T-helper 9 cell (primary cell): ENCODE data around the gene PRM3.

Experiments used
- DNase-seq: peaks from one replicate; pipeline ENCODE4 v3.0.0-alpha.2; 2020

PRM3 gene

GRCh38 chr16:11242658-11243057 is 30.8 kb downstream of the PRM3 start:
- DNase-seq: no peak

- DNase-seq: no peak
Measured at GRCh38 chr16:11241480-11242204, 31.8 kb downstream of the PRM3 start.

- DNase-seq: no peak
Measured at GRCh38 chr16:11240636-11241473, 32.6 kb downstream of the PRM3 start.

GRCh38 chr16:11239644-11240632 is 33.5 kb downstream of the PRM3 start:
- DNase-seq: no peak

GRCh38 chr16:11238272-11239202 is 34.9 kb downstream of the PRM3 start:
- DNase-seq: no peak

- DNase-seq: no peak
Measured at GRCh38 chr16:11236461-11237254, 36.8 kb downstream of the PRM3 start.

GRCh38 chr16:11235703-11235991 is 37.8 kb downstream of the PRM3 start:
- DNase-seq: no peak

- DNase-seq: no peak
Measured at GRCh38 chr16:11234884-11235702, 38.3 kb downstream of the PRM3 start.

- DNase-seq: peak; percentile 22
Measured at GRCh38 chr16:11233727-11234376, 39.6 kb downstream of the PRM3 start.

- peak; percentile 70 for DNase-seq
Measured at GRCh38 chr16:11232852-11233726, 40.3 kb downstream of the PRM3 start.

GRCh38 chr16:11232302-11232851 is 41.1 kb downstream of the PRM3 start:
- no peak for DNase-seq

- no peak for DNase-seq
Measured at GRCh38 chr16:11231367-11231970, 42.0 kb downstream of the PRM3 start.

GRCh38 chr16:11229906-11230305 is 43.5 kb downstream of the PRM3 start:
- DNase-seq: no peak

GRCh38 chr16:11229432-11229831 is 44.0 kb downstream of the PRM3 start:
- DNase-seq: no peak

GRCh38 chr16:11225677-11226549 is 47.5 kb downstream of the PRM3 start:
- DNase-seq: no peak

- DNase-seq: peak; percentile 51
Measured at GRCh38 chr16:11224894-11225676, 48.3 kb downstream of the PRM3 start.
